ENCODE measurements around the gene SLC5A7. TPM values are rescaled to one million over a fixed set of nuclear protein-coding genes. Genes with fewer than 3 reads are reported as not detected.

Gene SLC5A7
- total RNA-seq, 1 donor from 2014 or later: not detected

DNA sequence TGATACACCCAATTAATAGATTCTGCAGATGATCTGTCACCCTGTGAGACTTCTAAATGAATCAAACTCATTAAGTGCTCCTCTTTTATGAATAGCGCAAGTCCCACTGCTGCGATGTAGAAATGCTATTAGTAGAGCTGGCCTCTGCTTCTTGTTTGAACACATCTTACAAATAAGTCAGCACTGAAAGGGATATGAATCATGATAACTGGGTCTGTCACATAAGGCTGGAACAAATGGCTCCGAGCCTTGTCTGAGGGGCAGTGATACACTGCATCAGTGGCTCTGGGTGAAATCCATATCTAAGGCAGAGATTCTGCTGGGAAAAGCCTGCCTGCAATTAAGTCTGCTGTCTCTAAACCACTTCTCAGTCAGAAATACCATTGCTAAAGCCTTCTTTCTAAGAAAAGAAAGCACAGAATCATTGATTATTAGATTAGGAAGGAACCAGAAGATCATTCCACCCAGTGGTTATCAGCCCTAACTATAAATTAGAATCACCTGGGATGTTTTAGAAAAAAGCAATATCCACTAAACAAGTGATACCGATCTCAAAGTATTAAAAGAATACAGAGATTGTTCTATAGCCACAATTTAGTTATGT lies 75.2 kb downstream of the SLC5A7 start:
- no peak overlapping the region for H3K4me3 Mint-ChIP-seq (ENCODE audit: unreplicated experiment)
- peaks cover 33% of the 10 kb centered on the region for H3K27me3 Mint-ChIP-seq (ENCODE audit: low read depth)
- H3K36me3 Mint-ChIP-seq (ENCODE audit: low read depth): no peaks in the 10 kb centered on the region
- H3K27ac Mint-ChIP-seq (ENCODE audit: unreplicated experiment): no peak overlapping the region
- no peaks in the 10 kb centered on the region for H3K4me1 Mint-ChIP-seq (ENCODE audit: low read depth)
- no peak for DNase-seq (ENCODE audit: low spot score)
- TF ChIP-seq, protein P1, sequence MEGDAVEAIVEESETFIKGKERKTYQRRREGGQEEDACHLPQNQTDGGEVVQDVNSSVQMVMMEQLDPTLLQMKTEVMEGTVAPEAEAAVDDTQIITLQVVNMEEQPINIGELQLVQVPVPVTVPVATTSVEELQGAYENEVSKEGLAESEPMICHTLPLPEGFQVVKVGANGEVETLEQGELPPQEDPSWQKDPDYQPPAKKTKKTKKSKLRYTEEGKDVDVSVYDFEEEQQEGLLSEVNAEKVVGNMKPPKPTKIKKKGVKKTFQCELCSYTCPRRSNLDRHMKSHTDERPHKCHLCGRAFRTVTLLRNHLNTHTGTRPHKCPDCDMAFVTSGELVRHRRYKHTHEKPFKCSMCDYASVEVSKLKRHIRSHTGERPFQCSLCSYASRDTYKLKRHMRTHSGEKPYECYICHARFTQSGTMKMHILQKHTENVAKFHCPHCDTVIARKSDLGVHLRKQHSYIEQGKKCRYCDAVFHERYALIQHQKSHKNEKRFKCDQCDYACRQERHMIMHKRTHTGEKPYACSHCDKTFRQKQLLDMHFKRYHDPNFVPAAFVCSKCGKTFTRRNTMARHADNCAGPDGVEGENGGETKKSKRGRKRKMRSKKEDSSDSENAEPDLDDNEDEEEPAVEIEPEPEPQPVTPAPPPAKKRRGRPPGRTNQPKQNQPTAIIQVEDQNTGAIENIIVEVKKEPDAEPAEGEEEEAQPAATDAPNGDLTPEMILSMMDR (IDR thresholded peaks at IDR 0.05): no peak
- no peaks in the 10 kb centered on the region for H3K9me3 Mint-ChIP-seq (ENCODE audit: low read depth)

Other genes with a start within 250 kb of the SLC5A7 start
- gene RGPD4, start 159.6 kb upstream of the SLC5A7 start, total RNA-seq: 0.08 to 0.12 TPM (median 0.10 TPM) in 3 replicates